HCT116 (cell line): ENCODE results near the gene XPA. TPM values are rescaled to one million over a fixed set of nuclear protein-coding genes. Genes with fewer than 3 reads are reported as not detected.

Experiments
- ATAC-seq: fragments of 200-7000 bp; cut with Tn5 transposase; 2 replicates; pipeline ENCODE4 v1.9.1; 2020; ENCODE audit warnings: mild to moderate bottlenecking, moderate library complexity
- BruUV-seq: library from RNA; stranded (reverse); fragments of 400-500 nt; replicated peaks from 2 replicates; lab custom pipeline; 2021; lab: Mats Ljungman, UMichigan
- CTCF ChIA-PET: fragments of 300-600 bp; sonication (Branson Sonifier 250); formaldehyde crosslinking; loops from one replicate; lab custom pipeline; 2021; ENCODE audit warnings: antibody characterized with exemption; lab: Charles Lee
- POLR2A ChIA-PET: fragments of 300-600, 350-600 bp; sonication (Branson Sonifier 250); formaldehyde crosslinking; loops from one replicate; lab custom pipeline; 2021; ENCODE audit warnings: antibody characterized with exemption; lab: Charles Lee
- RAD21 ChIA-PET, 2 experiments: fragments of 300-600 bp; sonication (Branson Sonifier 250); formaldehyde crosslinking; loops; one replicate each; lab custom pipeline; 2023; ENCODE audit warnings: low total read pairs in 2 of 2; ENCODE audit not compliant: uncharacterized antibody in 2 of 2, unreplicated experiment in 2 of 2, low non-redundant PET in 1 of 2; lab: Charles Lee
- DNase-seq: peaks from one replicate; pipeline ENCODE4 v3.0.0-alpha.2; 2010; ENCODE audit warnings: low read depth, low spot score
- H2AFZ ChIP-seq: fragments of 200-600 bp; shearing (Covaris generic), sonication (generic); 2 replicates; pipeline ENCODE4 v1.6.1; 2017; ENCODE audit warnings: low read depth, mixed run types, mixed read lengths, antibody characterized with exemption, low read length; ENCODE audit not compliant: poor library complexity, severe bottlenecking
- H3K27ac ChIP-seq: 2 replicates; pipeline ENCODE4 v1.5.1; 2012; ENCODE audit warnings: low read depth, low read length
- H3K27me3 ChIP-seq: fragments of 200-600 bp; sonication (generic); 2 replicates; pipeline ENCODE4 v1.6.1; 2016; ENCODE audit warnings: mixed run types, low read length, mixed read lengths; ENCODE audit not compliant: insufficient read depth
- H3K36me3 ChIP-seq, 2 experiments: fragments of 200-500 bp in 1 of 2; fragments of 200-600 bp in 1 of 2; sonication (Bioruptor generic) in 1 of 2; sonication (generic) in 1 of 2; 2 replicates each; pipeline versions ENCODE4 v1.5.1 to v1.6.1; 2014 to 2016; ENCODE audit warnings: low read length in 2 of 2, inconsistent platforms in 1 of 2, mixed read lengths in 1 of 2, mixed run types in 1 of 2; ENCODE audit not compliant: insufficient read depth in 2 of 2, control insufficient read depth in 1 of 2
- H3K4me1 ChIP-seq, 2 experiments: fragments of 200-600 bp in 1 of 2; sonication (generic) in 1 of 2; 2 replicates each; pipeline versions ENCODE4 v1.5.1 to v1.6.1; 2012 to 2017; ENCODE audit warnings: low read length in 2 of 2, inconsistent platforms in 1 of 2, mild to moderate bottlenecking in 1 of 2, mixed read lengths in 1 of 2, mixed run types in 1 of 2, moderate library complexity in 1 of 2; ENCODE audit not compliant: insufficient read depth in 2 of 2, control insufficient read depth in 1 of 2
- H3K4me2 ChIP-seq: fragments of 200-600 bp; sonication (generic); 2 replicates; pipeline ENCODE4 v1.6.1; 2017; ENCODE audit warnings: mixed run types, low read length, mixed read lengths
- H3K4me3 ChIP-seq, 2 experiments: fragments of 200-600 bp in 1 of 2; sonication (generic) in 1 of 2; replicated peaks in 1 of 2; 2 replicates each; pipeline ENCODE4 v1.5.1; 2011 to 2016; ENCODE audit warnings: low read length in 2 of 2, control low read depth in 1 of 2, low read depth in 1 of 2, mild to moderate bottlenecking in 1 of 2, mixed read lengths in 1 of 2, mixed run types in 1 of 2
- H3K79me2 ChIP-seq: fragments of 200-600 bp; sonication (generic); 2 replicates; pipeline ENCODE4 v1.6.1; 2017; ENCODE audit warnings: mild to moderate bottlenecking, mixed run types, low read length, moderate library complexity, mixed read lengths; ENCODE audit not compliant: insufficient read depth
- H3K9ac ChIP-seq: fragments of 200-600 bp; sonication (generic); 2 replicates; pipeline ENCODE4 v1.6.1; 2016; ENCODE audit warnings: low read length, mixed read lengths
- H3K9me2 ChIP-seq: fragments of 200-600 bp; sonication (generic), shearing (Covaris generic); 2 replicates; pipeline ENCODE4 v1.6.1; 2017; ENCODE audit warnings: mixed run types, mild to moderate bottlenecking, moderate library complexity; ENCODE audit not compliant: insufficient read depth
- H3K9me3 ChIP-seq, 2 experiments: fragments of 200-500 bp in 1 of 2; fragments of 200-600 bp in 1 of 2; sonication (Bioruptor generic) in 1 of 2; sonication (generic) in 1 of 2; 2 replicates each; pipeline ENCODE4 v1.6.1; 2014 to 2017; ENCODE audit warnings: low read length in 2 of 2, mixed read lengths in 2 of 2, inconsistent platforms in 1 of 2, low read depth in 1 of 2, mild to moderate bottlenecking in 1 of 2, mixed run types in 1 of 2, moderate library complexity in 1 of 2; ENCODE audit not compliant: control insufficient read depth in 1 of 2, insufficient read depth in 1 of 2
- H4K20me1 ChIP-seq: fragments of 200-600 bp; sonication (generic), shearing (Covaris generic); 2 replicates; pipeline ENCODE4 v1.6.1; 2017; ENCODE audit warnings: mixed run types, mild to moderate bottlenecking, moderate library complexity; ENCODE audit not compliant: insufficient read depth
- CEBPB ChIP-seq: IDR thresholded peaks from 2 replicates; pipeline ENCODE4 v1.6.1; 2012; ENCODE audit warnings: low read depth
- EGR1 ChIP-seq: IDR thresholded peaks from 2 replicates; pipeline ENCODE4 v1.6.1; 2012; ENCODE audit warnings: low read depth
- ELF1 ChIP-seq: IDR thresholded peaks from 2 replicates; pipeline ENCODE4 v1.6.1; 2012; ENCODE audit warnings: low read depth, borderline replicate concordance
- EZH2phosphoT487 ChIP-seq: fragments of 200-600 bp; IDR thresholded peaks from 2 replicates; pipeline ENCODE4 v1.6.1; 2018; ENCODE audit warnings: antibody characterized with exemption, borderline replicate concordance
- FOSL1 ChIP-seq: IDR thresholded peaks from 2 replicates; pipeline ENCODE4 v1.6.1; 2012; ENCODE audit warnings: low read depth
- POLR2A ChIP-seq: IDR thresholded peaks from 2 replicates; pipeline ENCODE4 v1.7.0; 2011; ENCODE audit warnings: borderline replicate concordance; ENCODE audit not compliant: insufficient read depth, insufficient read length; ENCODE audit errors: extremely low read depth
- RAD21 ChIP-seq: IDR thresholded peaks from 2 replicates; pipeline ENCODE4 v1.6.1; 2012; ENCODE audit warnings: low read depth, mild to moderate bottlenecking
- ZFX ChIP-seq: fragments of 450-650 bp; IDR thresholded peaks from 2 replicates; pipeline ENCODE4 v1.6.1; 2017
- intact Hi-C: fragments of 100-400 bp; cut with micrococcal nuclease; formaldehyde crosslinking; loops from 2 replicates; pipeline ENCODE4 v1.10.0; 2022
- total RNA-seq: library from RNA; stranded (reverse); gene quantifications from one replicate; pipeline ENCODE4 v1.2.1, GENCODE V29; 2021; ENCODE audit not compliant: unreplicated experiment
- TF ChIP-seq, protein P1 (sequence below): IDR thresholded peaks from 2 replicates; pipeline ENCODE4 v1.6.1; 2012; ENCODE audit warnings: low read depth

XPA gene
- total RNA-seq, 1 experiment from 2014 or later, result 9.3 TPM

- no peaks in the 10 kb centered on the region for H3K9me2 ChIP-seq
- TF ChIP-seq CEBPB, result no peak
- no peak for TF ChIP-seq ZFX
- TF ChIP-seq, protein P1, sequence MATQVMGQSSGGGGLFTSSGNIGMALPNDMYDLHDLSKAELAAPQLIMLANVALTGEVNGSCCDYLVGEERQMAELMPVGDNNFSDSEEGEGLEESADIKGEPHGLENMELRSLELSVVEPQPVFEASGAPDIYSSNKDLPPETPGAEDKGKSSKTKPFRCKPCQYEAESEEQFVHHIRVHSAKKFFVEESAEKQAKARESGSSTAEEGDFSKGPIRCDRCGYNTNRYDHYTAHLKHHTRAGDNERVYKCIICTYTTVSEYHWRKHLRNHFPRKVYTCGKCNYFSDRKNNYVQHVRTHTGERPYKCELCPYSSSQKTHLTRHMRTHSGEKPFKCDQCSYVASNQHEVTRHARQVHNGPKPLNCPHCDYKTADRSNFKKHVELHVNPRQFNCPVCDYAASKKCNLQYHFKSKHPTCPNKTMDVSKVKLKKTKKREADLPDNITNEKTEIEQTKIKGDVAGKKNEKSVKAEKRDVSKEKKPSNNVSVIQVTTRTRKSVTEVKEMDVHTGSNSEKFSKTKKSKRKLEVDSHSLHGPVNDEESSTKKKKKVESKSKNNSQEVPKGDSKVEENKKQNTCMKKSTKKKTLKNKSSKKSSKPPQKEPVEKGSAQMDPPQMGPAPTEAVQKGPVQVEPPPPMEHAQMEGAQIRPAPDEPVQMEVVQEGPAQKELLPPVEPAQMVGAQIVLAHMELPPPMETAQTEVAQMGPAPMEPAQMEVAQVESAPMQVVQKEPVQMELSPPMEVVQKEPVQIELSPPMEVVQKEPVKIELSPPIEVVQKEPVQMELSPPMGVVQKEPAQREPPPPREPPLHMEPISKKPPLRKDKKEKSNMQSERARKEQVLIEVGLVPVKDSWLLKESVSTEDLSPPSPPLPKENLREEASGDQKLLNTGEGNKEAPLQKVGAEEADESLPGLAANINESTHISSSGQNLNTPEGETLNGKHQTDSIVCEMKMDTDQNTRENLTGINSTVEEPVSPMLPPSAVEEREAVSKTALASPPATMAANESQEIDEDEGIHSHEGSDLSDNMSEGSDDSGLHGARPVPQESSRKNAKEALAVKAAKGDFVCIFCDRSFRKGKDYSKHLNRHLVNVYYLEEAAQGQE, result no peak
- TF ChIP-seq ELF1, result no peak
- TF ChIP-seq POLR2A, result no peak
- no peak for TF ChIP-seq FOSL1
- no peak for TF ChIP-seq RAD21
- no peak for TF ChIP-seq EZH2phosphoT487
- TF ChIP-seq EGR1, result no peak
- H3K27ac ChIP-seq, result no peak overlapping the region
- POLR2A ChIA-PET, result no interaction called here
- no TSS peak for BruUV-seq
- DNase-seq, result no peak
- no peak overlapping the region for H3K4me3 ChIP-seq
- H3K27me3 ChIP-seq, result no peaks in the 10 kb centered on the region
- no peak overlapping the region for H3K9ac ChIP-seq
- H3K4me1 ChIP-seq, result peaks cover 23 to 33% of the 10 kb centered on the region in 2 experiments
- no peaks in the 10 kb centered on the region for H3K79me2 ChIP-seq
- H3K4me2 ChIP-seq, result no peak overlapping the region
- intact Hi-C loops, result no loop called here
- H2AFZ ChIP-seq, result no peak overlapping the region
- H4K20me1 ChIP-seq, result no peaks in the 10 kb centered on the region
- CTCF ChIA-PET, result no interaction called here
- RAD21 ChIA-PET, result no interaction called here
- no peaks in the 10 kb centered on the region for H3K36me3 ChIP-seq
- no peak for ATAC-seq
- H3K9me3 ChIP-seq, result no peaks in the 10 kb centered on the region
Observed at GRCh38 chr9:97706246-97706645, 9.1 kb upstream of the XPA start.
